Astrocyte of the cerebellum (primary cell): ENCODE measurements around the gene C1QTNF9B.

Source experiments
- DNase-seq: peaks from one replicate; pipeline ENCODE4 v3.0.0-alpha.2; 2011; ENCODE audit warnings: low read depth
- H3K4me3 ChIP-seq: 2 replicates; pipeline ENCODE4 v1.5.1; 2011; ENCODE audit warnings: mild to moderate bottlenecking, low read depth, low read length, moderate library complexity
- CTCF ChIP-seq: IDR thresholded peaks from 2 replicates; pipeline ENCODE4 v1.5.1; 2012; ENCODE audit warnings: low read length, low read depth, moderate library complexity, mild to moderate bottlenecking; ENCODE audit errors: missing control alignments
- in situ Hi-C: cut with HindIII; loops from 2 replicates; pipeline ENCODE4 v1.10.0; 2017; ENCODE audit warnings: low sequenced_read_pairs

C1QTNF9B gene

DNA sequence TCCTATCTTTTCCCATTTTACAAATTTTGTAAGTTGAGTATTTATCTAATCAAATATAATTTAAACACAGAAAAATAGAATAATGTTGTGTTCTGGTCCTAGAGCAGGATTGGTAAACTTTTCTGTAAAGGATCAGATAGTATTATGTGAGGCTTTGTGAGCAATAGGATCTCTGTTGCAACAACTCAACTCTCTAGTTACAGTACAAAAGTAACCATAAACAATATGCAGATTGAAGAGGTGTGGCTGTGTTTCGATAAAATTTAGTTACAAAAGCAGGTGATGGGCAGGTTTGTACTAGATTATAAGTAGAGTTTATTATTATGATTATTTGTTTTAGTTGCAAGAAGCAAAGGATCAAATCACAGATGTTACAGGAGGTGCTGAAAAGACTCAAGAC is 15.2 kb upstream of the C1QTNF9B start:
- no peak overlapping the region for H3K4me3 ChIP-seq
- no peak for TF ChIP-seq CTCF
- in situ Hi-C loops = no loop called here
- DNase-seq = no peak

DNA sequence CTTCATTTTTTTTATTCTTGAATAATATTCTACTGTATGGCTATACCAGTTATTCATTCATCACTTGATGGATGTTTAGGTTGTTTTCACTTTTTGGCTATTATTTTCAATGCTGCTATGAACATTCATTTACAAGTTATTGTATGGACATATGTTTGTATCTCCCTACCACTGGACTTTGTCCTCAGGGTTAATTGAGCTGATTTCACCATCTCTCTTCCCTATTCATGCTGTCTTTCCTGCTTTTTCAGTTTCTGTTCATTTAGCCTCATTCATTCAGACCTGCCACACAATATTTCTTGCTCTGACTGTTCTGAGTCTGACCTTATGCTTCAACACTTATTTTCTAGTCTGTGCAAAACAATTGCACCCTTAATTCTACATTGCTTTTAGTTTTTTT is 12.3 kb upstream of the C1QTNF9B start:
- TF ChIP-seq CTCF = no peak
- no peak overlapping the region for H3K4me3 ChIP-seq
- in situ Hi-C loops = no loop called here
- DNase-seq = no peak

DNA sequence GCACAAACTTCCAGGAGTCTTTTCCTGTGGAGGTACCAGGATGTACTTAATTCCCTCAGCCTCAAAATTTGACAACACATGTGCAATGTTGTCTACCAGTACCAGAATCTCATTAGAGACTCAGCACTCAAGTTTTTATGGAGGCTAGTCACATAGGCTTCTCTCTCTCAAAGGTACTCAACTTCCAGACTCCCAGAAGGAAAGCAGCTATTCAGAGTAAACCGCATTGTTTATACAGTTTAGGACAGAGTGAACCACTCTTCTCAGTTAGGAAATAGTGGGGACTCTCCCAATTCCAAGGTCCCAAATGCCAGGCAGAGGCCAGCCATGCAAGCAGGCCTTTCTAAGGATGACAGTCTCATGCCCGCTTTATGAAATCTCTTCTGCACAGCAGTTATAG is 8.5 kb upstream of the C1QTNF9B start:
- no peak overlapping the region for H3K4me3 ChIP-seq
- no peak for DNase-seq
- in situ Hi-C loops = no loop called here
- no peak for TF ChIP-seq CTCF

- peak overlapping the region; percentile 24 for H3K4me3 ChIP-seq
- in situ Hi-C loops = no loop called here
- no peak for DNase-seq
- TF ChIP-seq CTCF = no peak
Measured at GRCh38 chr13:23903906-23904280, 6.6 kb upstream of the C1QTNF9B start.

DNA sequence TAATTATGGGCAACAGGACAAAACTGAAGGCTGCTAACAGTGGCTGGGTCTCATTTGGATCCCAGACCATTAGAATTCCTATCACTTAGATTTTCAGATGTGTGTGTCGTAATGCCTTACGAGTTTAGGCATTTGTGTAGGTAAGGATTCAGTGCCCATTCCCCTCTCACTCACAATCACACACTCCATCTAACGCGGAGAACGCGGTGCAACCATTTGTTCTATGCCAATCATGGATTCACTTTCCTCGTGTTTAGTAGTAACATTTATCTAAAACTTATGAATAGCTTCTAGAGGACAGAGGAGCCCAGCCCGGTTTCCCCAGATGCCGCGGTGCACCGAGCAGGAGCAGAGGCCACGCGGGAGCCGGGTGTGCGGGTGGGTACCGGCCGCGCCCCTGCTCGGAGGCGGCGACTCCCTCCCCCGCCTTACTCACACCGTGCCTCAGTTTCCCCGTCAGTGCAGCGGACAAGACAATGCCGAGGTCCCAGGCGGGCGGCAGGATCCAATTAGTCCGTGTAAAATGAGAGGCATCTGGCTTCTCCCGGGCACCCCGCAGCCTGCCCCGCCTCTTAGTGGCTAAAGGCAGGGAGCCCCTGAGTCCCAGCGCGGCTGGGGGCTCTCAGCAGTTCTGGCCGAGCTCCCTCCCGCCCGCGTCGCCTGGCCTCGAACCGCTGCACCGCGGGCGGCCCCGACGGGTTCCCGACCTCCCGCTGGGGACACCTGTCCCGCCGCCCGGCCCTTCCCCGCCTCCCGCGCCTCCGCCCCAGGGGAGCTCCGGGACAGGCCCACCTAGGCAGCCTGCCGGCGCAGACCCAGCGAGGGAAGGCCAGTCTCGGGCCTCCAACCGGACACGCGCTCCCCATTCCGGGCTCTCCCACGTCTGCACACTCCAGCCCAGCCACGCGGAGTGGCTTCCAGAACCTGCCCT is 5.9 kb upstream of the C1QTNF9B start:
- H3K4me3 ChIP-seq = peak overlapping the region; percentile 24
- TF ChIP-seq CTCF = no peak
- DNase-seq = no peak
- in situ Hi-C loops = no loop called here

DNA sequence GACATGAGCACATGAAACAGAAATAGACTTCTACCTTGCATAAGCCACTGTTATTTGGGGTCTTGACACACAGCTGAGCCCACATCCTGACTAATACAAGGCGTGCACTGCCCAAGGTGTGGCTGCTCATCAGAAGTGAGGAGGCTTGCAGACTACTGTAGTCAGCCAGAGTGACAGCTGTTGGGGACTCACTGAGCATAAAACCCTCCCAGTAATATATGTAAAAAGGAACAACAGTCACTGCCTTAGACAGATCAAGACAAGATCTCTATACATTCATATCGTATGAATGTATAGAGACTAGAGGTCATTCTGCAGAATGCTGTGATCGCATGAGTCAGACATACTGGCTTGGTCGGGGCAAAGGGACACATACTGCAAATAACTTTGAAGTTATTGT is 4.1 kb upstream of the C1QTNF9B start:
- no peak for DNase-seq
- no peak overlapping the region for H3K4me3 ChIP-seq
- in situ Hi-C loops = no loop called here
- TF ChIP-seq CTCF = no peak
